Skeletal muscle cell (primary cell): ENCODE measurements around the gene B3GALT6.
A peak's percentile ranks its signal among the peaks of the same experiment; 100 is the strongest.

Source experiments
- DNase-seq: peaks from one replicate; pipeline ENCODE4 v3.0.0-alpha.2; 2010; ENCODE audit warnings: low read depth
- H3K4me3 ChIP-seq: 2 replicates; pipeline ENCODE4 v1.5.1; 2011; ENCODE audit warnings: low read depth, mild to moderate bottlenecking, control low read depth, low read length, moderate library complexity

B3GALT6 gene

DNA sequence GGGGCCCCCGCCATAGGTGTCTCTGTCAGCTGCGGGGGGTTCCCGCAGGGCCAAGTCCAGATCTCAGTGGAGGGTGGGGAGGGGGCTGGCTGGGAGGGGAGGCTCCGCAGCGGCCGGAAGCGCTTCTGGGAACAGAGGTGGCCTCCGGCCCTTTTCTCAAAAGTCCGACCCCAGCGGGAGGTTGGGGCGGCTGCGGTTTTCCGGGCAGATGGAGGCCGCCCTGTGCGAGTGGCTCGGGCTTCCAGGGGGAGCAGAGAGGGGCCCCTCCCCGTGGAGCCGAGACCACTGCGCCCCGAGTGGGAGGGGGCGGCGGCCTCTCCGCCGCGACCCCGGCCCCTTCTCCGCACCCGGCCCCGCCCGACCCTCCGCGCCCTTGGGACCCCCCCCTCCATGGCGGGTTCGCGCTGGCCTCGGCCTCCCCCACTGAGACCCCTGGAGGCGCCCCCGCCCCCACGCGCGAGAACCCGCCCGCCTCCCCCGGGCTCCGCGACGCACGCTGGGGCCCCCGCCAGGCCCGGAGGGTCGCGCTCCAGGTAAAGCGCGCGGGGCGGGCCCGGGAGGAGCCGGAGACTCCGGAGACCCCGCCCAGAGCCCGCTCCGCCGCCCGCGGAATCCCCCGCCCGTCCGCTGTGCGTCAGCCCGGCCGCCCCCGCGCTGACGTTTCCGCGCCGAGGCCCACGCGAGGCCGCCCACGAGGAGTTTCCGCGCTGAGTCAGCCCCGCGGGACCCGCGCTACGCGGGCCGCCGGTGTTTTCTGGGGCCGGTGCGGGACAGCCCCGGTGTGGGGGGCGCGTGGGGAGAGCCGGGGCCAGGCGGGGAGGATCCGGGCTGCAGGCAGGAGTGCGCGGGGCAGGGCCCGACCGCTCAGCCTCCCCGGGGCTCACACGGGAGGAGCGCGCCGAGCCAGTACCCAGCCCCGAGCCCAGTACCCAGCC lies 30.9 kb upstream of the B3GALT6 start:
- peak overlapping the region; percentile 36 for H3K4me3 ChIP-seq
- DNase-seq: no peak

DNA sequence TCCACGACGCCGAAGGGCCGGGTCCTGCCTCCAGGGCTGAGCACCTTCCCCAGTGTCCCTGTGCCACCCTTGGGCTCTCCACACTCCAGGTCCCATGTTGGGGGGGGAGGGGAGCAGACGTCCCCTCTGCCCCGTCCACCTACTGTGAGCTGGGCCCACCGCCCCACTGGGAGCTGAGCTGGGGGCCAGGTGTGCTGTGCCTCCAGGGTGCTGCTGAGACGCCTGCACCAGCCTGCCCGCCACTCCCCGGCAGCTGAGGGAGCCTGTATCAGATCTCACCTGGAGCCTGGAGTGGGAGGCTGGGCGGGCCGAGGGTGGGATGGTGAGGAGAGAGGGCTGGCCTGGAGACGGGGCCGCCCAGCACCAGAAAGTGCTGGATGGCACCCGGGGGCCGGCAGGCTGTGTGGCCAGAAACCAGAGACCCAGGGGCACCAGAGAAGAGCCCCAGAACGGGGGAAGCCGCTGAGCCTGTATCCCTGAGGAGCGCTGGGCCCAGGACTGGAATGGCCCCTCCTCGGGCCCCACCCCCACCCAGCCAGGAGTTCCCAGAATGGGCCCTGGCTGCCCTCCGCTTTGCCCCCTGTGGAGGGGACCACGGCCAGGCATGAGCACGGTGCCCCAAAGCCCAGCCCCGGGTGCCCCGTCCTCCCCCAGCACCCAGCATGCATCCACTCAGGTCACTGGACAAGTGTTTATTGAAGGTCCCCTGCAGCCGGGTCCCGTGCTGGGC lies 29.0 kb upstream of the B3GALT6 start:
- no peak for DNase-seq
- no peak overlapping the region for H3K4me3 ChIP-seq

DNA sequence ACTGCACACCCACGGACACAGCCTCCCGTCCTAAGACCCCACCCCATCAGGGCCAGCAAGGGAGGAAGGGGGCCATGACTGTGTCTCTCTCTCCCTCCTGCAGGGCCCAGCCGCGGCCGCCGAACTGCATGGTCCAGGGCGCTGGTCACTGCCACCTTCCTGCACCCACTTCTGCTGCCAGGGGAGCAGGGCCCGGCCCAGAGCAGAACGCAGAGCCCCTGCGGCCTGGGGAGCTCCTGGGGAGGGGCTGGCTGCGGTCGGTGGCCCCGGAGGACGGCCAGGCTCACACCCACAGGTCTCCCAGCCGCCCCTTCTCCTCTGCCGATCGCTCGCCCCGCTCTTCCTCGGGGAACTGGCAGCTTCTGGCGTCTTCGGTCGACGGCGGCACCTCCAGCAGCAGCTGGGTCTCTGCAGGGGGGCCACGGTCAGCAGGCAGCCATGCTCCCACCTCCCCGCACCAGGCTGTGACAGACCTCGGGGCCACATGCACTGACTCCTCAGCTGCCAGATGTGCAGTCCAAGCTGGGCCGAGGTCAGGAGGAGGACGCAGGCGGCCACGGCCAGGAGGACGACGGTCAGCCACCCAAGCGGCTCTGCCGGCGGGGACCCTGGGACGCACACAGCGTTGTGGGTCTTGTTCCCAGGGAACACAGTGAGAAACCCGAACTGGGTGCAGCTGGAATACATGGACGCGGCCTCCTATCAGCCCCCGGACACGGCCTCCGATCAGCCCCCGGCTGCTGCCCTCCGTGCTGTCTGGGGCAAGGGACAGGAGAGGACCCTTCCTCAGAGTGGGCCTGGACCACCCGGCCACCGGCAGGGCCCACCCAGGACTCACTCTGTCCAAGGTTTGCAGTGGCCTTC lies 28.2 kb upstream of the B3GALT6 start:
- no peak overlapping the region for H3K4me3 ChIP-seq
- no peak for DNase-seq

DNA sequence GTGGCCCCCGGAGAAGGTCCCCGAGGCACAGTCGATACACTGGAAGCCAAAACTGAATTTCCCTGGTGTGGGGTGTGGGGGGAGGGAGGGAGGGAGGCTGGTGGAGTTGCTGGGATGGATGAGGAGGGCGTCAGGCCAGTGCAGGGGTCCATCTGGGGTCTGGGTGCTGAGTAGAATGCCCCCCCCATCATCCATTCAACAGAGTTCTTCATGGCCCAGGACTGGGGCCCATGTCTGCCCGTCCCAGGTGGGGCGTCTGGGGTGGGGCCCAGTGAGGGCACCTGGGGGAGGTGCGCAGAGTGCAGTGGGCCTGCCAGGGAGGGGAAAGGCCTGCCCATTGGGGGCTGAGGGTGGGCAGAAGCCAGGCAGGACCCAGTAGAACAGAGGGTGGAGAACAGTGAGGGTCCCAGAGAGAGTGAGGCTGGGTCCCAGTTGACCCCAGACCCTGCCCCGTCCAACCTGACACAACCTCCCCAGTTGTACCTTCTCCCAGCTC lies 27.6 kb upstream of the B3GALT6 start:
- no peak for DNase-seq
- H3K4me3 ChIP-seq: no peak overlapping the region

DNA sequence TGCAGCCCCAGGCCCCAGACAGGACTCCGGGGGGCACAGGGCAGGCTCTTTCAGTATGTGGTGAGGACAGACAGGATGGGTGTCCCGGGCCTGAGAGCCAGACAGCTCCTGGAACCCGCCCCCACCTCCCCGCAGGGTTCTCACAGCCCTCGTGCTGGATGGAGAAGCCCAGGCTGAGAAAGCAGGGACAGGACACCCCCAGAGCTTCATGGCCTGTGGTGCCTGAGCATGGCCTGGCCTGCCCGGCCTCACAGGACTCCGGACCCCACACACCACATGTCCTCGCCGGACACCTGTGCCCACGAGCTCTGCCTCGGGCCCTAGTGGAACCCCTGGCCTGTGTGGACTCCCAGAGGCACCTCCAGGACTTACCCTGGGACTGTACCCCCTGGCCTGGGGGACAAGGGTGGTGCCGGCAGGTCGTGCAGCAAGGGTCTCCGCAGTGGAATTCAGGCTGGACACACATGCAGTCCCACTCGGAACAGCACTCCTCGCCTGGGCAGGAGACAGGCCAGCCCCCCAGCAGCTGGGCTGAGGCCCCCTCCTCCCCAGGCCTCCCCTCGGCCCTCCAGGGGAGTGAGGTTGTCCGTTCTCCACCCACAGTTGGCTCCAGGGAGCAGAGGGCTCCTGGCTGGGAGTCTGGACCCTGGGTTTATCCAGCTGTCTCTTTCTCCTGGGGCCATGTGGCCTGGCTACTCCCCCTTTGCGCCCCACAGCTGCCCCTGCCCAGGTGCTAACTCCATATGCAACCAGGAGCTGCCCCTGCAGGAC lies 26.9 kb upstream of the B3GALT6 start:
- DNase-seq: no peak
- H3K4me3 ChIP-seq: no peak overlapping the region

DNA sequence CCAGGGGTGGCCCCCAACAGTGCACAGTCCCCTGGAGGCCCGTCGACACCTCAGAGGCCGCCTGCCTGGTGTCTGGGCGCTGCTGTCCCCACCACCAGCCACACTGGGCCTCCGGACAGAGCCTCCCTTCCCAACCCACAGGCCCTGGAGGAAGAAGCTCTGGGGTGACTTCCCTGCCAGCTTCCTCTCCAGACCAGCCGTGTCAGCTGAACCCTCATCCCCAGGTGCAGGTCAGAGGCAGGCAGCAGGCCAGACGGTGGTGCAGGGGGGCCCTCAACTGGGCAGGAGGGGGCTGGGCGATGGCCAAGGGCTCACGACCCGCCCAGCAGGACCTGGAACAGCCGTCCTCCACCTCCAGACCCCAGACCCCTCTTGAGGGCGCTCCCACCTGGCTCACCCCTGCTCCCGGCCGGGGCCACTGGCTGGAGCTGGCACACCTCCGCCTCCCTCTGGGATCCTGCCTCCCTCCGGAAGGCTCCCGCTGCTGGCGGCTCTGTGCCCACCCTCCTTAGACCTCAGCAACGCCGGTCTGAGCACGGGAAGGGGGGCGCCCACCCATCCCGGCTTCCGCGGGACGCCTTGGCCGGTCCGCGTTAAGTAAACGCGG lies 26.2 kb upstream of the B3GALT6 start:
- peak overlapping the region; percentile 13 for H3K4me3 ChIP-seq
- no peak for DNase-seq

DNA sequence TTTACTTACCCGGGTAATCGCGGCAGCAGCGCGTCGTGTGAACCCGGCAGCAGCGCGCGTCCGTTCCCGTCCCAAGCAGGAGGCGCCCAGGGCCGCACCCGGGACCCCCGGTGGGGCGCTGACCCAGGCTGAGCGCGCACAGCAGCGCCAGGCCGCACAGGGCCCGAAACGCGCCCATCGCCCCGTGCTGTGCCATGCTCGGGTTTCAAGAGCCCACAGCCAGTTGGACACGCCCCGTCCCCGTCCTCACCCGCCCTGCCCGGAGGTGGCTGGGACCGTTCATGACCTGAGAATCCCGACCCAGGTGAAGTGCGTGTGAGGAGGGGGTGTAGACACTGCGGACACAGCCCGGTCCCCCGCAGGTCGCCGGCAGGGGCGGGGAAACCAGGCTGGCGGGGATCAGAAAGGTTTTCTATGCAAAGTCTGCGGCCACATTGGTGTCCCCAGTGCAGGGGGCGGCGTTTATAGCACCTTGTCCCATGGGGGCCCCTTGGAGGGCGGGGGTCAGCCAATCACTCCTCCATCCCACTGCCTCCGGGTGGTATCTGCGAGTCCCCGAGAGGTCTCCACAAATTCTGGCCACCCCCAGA lies 25.6 kb upstream of the B3GALT6 start, which contains the start of gene TNFRSF18:
Gene TNFRSF18 (minus strand): TSS at position 217 of the 590 bp plus-strand sequence. CDS start 21 bp downstream, at position 196.
- no peak for DNase-seq

DNA sequence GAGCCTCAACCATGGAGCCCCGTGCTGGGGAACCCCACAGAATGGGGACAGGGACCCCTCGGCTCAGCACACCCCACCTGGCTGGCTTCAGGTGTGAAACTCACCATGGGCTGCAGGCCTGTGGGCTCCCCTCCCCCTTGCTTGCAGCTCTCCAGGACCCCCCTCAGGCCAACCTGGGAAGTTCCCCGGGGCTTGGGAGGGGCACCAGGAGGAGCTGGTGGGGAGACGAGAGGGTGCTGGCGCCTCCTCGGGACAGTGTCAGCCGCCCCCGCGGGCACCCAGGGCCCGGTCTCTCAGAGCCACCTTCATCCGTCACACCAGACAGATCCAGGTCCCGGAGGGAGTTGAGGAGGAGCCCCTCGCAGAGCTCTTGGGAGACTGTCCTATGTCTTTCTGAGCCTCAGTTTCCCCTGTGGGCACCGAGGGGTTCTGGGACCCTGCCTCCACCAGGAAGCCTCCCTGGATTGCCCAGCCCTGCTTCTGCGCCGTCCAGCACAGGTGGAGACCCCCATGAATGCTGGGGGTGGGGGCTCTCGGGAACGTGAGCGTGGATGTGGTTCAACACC lies 25.0 kb upstream of the B3GALT6 start:
- no peak overlapping the region for H3K4me3 ChIP-seq
- DNase-seq: no peak

More for the DNA sequence above, 25.6 kb upstream of the B3GALT6 start, which contains the start of gene TNFRSF18:
- H3K4me3 ChIP-seq: peak within 1 kb of the TSS; percentile 13

DNA sequence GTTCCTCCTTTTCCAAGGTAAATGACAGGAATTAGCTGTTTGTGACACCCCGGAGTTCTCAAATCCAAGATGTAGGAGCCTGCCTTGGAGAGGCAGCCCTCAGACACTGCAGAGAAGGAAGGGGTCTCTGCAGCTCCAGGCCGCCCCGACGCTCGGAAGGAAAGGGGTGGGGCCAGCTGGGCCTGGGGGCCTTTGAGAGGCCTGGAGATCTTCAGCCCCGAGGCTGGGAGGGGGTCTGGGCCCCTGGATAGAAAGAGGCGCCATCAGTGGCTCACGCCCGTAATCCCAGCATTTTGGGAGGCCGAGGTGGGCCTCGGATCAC lies 24.5 kb upstream of the B3GALT6 start:
- H3K4me3 ChIP-seq: no peak overlapping the region
- no peak for DNase-seq

DNA sequence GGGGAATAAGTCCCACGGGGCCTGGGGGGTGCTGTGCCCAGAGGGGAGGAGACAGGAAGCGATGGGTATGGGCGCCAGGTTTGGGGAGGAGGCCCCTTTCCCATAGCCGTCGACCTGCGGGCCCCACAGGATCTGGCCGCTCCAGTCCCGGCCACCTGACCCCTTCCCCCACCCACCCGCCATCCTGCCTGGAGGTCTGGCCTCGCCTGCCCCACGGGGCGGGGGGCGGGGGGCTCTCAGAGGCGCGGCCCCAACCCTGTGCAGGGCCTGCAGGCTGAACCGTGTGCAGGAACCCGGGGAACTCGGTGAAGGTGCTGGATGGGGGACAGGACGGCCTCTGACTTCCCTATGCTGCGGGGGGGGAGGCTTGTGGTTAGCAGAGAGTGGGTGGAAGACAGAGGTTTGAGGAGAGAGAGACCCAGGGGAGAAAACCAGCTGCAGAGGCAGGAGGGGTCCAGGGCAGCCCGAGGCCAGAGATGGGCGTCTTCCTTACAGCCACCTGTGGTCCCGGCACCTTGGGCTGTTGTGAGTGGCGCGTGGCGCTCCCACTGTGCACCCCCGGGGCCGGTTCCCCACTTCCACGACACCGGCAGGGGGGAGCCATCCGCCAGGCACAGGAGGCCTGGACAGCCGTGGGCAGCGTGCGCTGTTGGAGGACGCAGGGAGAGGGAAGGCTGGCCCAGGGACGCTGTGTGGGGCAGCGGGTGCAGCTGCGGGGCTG lies 23.2 kb upstream of the B3GALT6 start:
- H3K4me3 ChIP-seq: no peak overlapping the region
- peak; percentile 39 for DNase-seq

DNA sequence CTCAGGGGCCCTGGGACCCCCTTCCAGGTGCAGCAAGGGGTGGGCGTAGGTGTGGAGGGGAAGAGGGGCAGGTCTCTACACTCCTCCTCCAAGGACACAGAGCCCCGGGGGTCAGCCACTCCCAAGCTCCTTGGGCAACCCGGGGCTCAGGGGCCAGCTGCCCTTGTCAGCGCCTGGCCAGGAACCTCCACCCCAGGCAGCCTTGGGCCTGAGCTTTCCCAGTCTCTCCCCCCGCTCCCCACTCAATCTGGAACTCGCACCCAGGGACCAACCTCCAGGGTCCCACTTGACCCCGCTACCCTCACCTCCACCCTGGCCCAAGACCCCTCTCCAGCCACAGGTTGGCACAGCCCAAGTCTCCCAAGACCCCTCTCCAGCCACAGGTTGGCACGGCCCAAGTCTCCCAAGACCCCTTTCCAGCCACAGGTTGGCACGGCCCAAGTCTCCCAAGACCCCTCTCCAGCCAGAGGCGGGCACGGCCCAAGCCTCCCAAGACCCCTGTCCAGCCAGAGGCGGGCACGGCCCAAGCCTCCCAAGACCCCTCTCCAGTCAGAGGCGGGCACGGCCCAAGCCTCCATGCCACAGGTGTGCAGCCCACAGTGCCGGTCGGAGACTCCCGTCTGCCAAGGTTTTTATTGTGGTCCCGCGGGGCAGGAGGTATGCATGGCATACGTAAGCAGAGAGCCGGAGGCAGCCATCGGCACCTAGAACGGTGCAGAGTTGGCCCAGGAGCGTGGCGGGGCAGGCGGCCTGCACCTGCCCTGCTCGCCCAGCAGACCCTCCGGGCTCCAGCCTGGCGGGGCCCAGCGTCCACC lies 21.1 kb upstream of the B3GALT6 start:
- no peak for DNase-seq
- no peak overlapping the region for H3K4me3 ChIP-seq

DNA sequence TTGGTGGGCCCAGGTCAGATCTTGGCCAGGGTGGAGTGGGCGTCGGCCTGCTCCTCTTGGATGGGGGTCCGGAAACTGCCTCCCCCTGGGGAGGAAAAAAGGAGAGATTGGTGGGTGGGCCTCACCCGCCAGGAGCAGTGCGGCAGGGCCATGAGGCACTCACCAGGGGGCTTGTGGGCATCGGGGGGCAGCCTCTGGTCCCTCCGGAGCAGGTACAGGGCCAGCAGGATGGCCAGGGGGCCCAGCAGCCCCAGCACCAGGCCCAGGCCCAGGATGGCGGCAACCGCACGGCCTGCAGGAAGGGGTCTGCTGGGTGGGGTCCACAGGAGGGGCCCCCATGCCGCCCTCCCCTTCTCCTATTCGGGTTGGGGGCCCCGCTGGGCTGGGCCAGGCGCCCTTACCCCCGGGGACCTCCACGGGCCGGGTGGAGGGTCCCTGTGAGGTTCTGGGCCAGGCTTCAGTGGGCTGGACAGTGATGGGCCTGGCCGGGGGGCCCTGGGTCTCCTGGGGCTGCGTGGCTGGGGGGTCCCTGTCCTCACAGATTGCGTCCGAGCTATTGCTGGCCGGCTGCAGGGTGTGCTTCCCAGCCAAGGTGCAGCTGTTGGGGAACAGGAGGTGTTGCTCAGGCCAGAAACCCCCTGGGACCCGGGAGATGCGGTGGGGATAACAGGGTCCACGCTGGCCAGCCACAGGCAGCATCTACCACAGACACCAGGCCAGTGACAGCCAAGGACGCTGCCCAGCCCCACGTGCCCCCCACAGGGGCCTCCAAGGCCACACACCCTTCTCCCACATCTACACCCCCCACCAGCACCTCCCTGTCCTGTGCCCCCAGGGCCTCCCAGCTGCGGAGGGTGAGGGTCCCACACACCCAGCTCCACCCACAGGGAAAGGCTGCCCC lies 20.2 kb upstream of the B3GALT6 start:
- DNase-seq: no peak
- H3K4me3 ChIP-seq: no peak overlapping the region

DNA sequence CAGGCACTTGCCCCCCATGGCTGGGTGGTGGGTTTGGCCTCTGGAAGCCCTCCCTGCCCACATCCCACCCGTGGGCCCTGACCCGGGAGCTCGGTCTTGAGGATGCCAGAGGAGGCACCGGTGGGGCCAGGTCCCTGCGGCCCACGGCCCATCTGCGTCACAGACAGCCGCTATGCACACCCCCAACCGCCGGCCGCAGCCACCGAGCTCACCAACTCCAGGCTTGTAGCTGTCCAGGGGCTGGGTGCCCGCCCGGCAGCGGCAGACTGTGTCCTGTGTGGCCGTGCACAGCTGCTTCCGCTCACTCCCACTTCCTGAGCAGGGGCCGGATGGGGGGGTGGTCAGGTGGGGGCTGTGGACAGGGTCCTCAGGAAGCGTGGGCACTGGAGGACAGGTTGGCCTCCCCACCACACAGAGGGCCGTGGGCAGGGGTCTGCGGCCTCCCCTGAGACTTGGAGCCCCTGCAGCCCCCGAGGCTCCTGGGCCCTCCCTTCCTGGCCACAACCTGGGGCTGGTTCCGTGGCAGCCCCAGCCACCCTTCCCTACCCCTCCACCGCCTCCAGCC lies 19.2 kb upstream of the B3GALT6 start:
- H3K4me3 ChIP-seq: no peak overlapping the region
- DNase-seq: no peak

DNA sequence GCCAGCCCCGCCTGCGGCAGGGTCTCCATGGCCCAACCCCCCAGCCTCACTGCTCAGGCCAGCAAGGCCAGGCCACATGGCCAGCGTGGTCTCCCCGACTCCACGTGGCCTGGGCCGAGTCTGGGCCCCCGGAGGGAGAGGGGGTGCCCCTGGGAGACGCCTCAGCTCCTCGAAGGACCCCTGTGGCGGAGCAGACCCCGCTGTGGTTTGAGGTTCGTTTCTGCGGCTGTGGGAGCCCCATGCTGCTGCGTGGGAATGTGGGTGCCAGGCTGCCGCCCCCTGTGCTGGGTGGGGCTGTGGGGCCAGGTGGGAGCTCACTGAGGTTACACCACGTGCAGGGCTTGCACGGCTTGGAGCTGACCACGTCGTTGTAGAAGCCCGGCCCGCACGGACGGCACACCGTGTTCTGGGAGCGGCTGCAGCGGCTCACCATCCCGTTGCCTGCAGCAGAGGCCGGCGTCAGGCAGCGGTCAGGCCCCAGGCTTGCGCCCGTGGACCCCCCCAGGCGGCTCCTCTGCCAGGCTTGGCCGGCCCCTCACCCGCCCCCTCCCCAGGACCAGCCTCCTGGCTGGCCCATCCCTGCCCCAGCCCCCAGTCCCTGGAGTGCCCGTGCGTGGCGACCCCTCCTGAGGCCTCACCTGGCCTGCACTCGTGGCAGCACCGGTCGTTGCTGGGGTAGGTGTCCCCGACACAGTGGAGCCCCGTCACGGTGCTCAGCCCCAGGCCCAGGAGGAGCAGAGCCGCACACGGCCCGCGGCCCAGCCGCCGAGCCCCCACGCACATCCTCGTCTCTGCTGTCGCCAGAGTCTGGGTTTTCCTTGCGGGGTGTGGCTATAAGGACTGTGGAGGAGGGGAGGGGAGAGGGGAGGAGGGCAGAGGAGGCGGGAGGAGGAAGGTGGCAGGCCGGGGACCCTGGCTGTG lies 18.4 kb upstream of the B3GALT6 start, which contains the start of gene TNFRSF4:
Gene TNFRSF4 (minus strand): TSS at position 809 of the 921 bp plus-strand sequence. CDS start 26 bp downstream, at position 783.
- no peak within 1 kb of the TSS for H3K4me3 ChIP-seq

More for the DNA sequence above, 18.4 kb upstream of the B3GALT6 start, which contains the start of gene TNFRSF4:
- DNase-seq: no peak
